Keratinocyte (primary cell): Measurements from ENCODE around the gene MAPK13. TPM values are rescaled to one million over a fixed set of nuclear protein-coding genes. Genes with fewer than 3 reads are reported as not detected.

Experiments used
- DNase-seq: peaks from one replicate; pipeline ENCODE4 v3.0.0-alpha.2; 2011; ENCODE audit warnings: low read depth, missing footprints, low spot score
- FAIRE-seq: peaks from 2 replicates; lab custom pipeline; 2011; peaks lifted over from hg19 to GRCh38; lab: Jason Lieb, UNC
- H2AFZ ChIP-seq: 2 replicates; pipeline ENCODE4 v1.6.0; 2012; ENCODE audit warnings: low read length, control low read depth, inconsistent platforms; ENCODE audit not compliant: control insufficient read depth
- H3K27ac ChIP-seq: 2 replicates; pipeline ENCODE4 v1.5.1; 2011; ENCODE audit warnings: low read length; ENCODE audit not compliant: control insufficient read depth, insufficient read depth
- H3K27me3 ChIP-seq: 3 replicates; pipeline ENCODE4 v1.6.0; 2011; ENCODE audit warnings: low read length; ENCODE audit not compliant: control insufficient read depth, insufficient read depth; ENCODE audit errors: extremely low read depth
- H3K36me3 ChIP-seq, 2 experiments: 2 replicates in 1 of 2; 3 replicates in 1 of 2; pipeline ENCODE4 v1.5.1; 2011; ENCODE audit warnings: low read length in 2 of 2, mild to moderate bottlenecking in 1 of 2; ENCODE audit not compliant: control insufficient read depth in 2 of 2, insufficient read depth in 2 of 2; ENCODE audit errors: extremely low read depth in 1 of 2
- H3K4me1 ChIP-seq: 3 replicates; pipeline ENCODE4 v1.5.1; 2011; ENCODE audit warnings: low read length; ENCODE audit not compliant: control insufficient read depth, insufficient read depth; ENCODE audit errors: extremely low read depth
- H3K4me2 ChIP-seq: 3 replicates; pipeline ENCODE4 v1.6.0; 2011; ENCODE audit warnings: low read depth, low read length; ENCODE audit not compliant: control insufficient read depth, insufficient read depth; ENCODE audit errors: extremely low read depth
- H3K4me3 ChIP-seq, 3 experiments: fragments of 200-600 bp in 1 of 3; sonication (generic) in 1 of 3; 2 replicates in 2 of 3; 3 replicates in 1 of 3; pipeline ENCODE4 v1.5.1; 2011 to 2016; ENCODE audit warnings: low read length in 3 of 3, mild to moderate bottlenecking in 3 of 3, control low read depth in 2 of 3, inconsistent platforms in 1 of 3, low read depth in 1 of 3, mixed read lengths in 1 of 3, mixed run types in 1 of 3, moderate library complexity in 1 of 3; ENCODE audit not compliant: control insufficient read depth in 2 of 3, insufficient read depth in 2 of 3; ENCODE audit errors: extremely low read depth in 1 of 3
- H3K79me2 ChIP-seq: 2 replicates; pipeline ENCODE4 v1.6.0; 2012; ENCODE audit warnings: low read length; ENCODE audit not compliant: control insufficient read depth, insufficient read depth
- H3K9ac ChIP-seq: 3 replicates; pipeline ENCODE4 v1.6.0; 2011; ENCODE audit warnings: low read length; ENCODE audit not compliant: control insufficient read depth, insufficient read depth; ENCODE audit errors: extremely low read depth
- H3K9me1 ChIP-seq: 3 replicates; pipeline ENCODE4 v1.6.0; 2011; ENCODE audit warnings: low read length; ENCODE audit not compliant: control insufficient read depth, insufficient read depth; ENCODE audit errors: extremely low read depth
- H3K9me3 ChIP-seq: 2 replicates; pipeline ENCODE4 v1.5.1; 2012; ENCODE audit warnings: low read depth, low read length; ENCODE audit not compliant: control insufficient read depth
- H4K20me1 ChIP-seq: 3 replicates; pipeline ENCODE4 v1.6.0; 2011; ENCODE audit warnings: low read length; ENCODE audit not compliant: control insufficient read depth, insufficient read depth; ENCODE audit errors: extremely low read depth
- CTCF ChIP-seq, 3 experiments: IDR thresholded peaks in 1 of 3; conservative IDR thresholded peaks in 1 of 3; optimal IDR thresholded peaks in 1 of 3; 2 replicates in 2 of 3; 3 replicates in 1 of 3; pipeline versions ENCODE3 to v1.5.1; 2011; ENCODE audit warnings: low read length in 3 of 3, mild to moderate bottlenecking in 3 of 3, moderate library complexity in 2 of 3, control low read depth in 1 of 3, inconsistent platforms in 1 of 3; ENCODE audit not compliant: insufficient read depth in 2 of 3; ENCODE audit errors: extremely low read depth in 1 of 3
- EZH2 ChIP-seq: IDR thresholded peaks from one replicate; pipeline ENCODE4 v1.6.1; 2012; ENCODE audit warnings: inconsistent platforms, mild to moderate bottlenecking, low read length, moderate library complexity
- dilution Hi-C: fragments of 300-500 bp; cut with MboI; formaldehyde crosslinking; loops from one replicate; pipeline ENCODE4 v1.7.0; 2020; ENCODE audit warnings: low sequenced_read_pairs; ENCODE audit not compliant: extremely low pct_ligation_motif_present
- polyA plus RNA-seq, 5 experiments: library from polyadenylated mRNA; depleted of rRNA in 3 of 5; stranded (reverse) in 3 of 5; stranded (forward) in 1 of 5; unstranded in 1 of 5; fragments of >200 nt; gene quantifications; 1 replicate in 1 of 5; 2 replicates in 3 of 5; 3 replicates in 1 of 5; pipeline versions ENCODE4 v1.2.1 to v1.2.3, GENCODE V29; 2011 to 2012; ENCODE audit warnings: missing spikeins in 2 of 5, low read depth in 1 of 5, low replicate concordance in 1 of 5

Gene MAPK13
- polyA plus RNA-seq, 1 donor (not counting 4 experiments of a cell fraction or from before 2014, with no cell fraction given) = 19.3 TPM

DNA sequence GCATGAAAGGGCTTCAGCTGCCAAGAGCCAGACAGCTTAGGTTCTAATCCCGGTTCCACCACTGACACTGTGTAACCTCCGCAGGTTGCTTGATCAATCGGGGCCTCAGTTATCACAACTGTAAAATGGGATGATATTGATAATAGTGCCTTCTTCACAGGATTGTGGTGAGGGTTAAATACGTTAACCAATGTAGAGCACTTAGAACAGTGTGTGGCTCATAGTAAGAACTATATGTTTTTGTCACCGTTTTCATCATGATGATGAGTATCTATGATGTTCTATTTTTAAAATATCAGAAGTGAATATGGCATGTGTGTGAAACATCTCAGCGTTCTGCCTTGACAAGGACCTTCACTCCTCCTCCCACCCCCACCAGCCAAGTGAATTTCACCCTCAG lies 10.3 kb upstream of the MAPK13 start:
- no peak for DNase-seq
- dilution Hi-C loops = no loop called here
- Histone ChIP-seq H3K36me3 (no peaks in the 10 kb centered on the region), H3K9ac (no peak overlapping the region), H3K9me3 (no peaks in the 10 kb centered on the region), H3K4me3 (no peak overlapping the region), H3K4me2 (no peak overlapping the region), H3K27ac (no peak overlapping the region), H2AFZ (no peak overlapping the region), H3K79me2 (no peaks in the 10 kb centered on the region), H3K27me3 (no peaks in the 10 kb centered on the region), H3K4me1 (peaks cover 12% of the 10 kb centered on the region), H3K9me1 (no peaks in the 10 kb centered on the region), H4K20me1 (no peaks in the 10 kb centered on the region)
- FAIRE-seq = no peak
- TF ChIP-seq EZH2 (no peak), CTCF (optimal IDR thresholded peaks at IDR 0.05 in 1 of 3, IDR thresholded peaks at IDR 0.05 in 1 of 3, conservative IDR thresholded peaks at IDR 0.05 in 1 of 3; ENCODE audit: extremely low read depth in 1 of 3, insufficient read depth in 2 of 3, low read length in 3 of 3) (no peak)

DNA sequence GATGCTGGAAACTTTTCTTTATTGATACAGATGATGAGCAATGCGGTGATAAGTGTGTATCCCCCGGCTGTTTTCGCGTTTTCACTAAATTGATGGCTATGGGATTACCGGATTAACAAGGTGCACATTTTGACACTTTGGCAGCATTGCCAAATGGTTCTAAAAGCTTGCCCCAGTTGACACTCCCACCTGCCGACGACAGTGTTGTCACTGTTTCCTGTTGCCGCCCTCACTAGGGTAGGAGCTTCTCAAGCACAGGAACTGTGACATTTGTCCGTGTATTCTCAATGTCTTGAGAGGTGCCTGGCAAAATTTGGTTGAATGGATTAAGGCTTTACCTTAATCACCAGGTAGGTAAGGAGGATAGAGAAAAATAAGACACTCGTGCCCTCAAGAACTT lies 9.8 kb upstream of the MAPK13 start:
- DNase-seq = no peak
- Histone ChIP-seq H3K4me3 (peak overlapping the region in 1 of 3 experiments; percentile 6), H3K9me1 (no peaks in the 10 kb centered on the region), H3K9me3 (no peaks in the 10 kb centered on the region), H3K27ac (no peak overlapping the region), H3K27me3 (no peaks in the 10 kb centered on the region), H3K4me2 (peak overlapping the region; percentile 67), H3K9ac (no peak overlapping the region), H3K36me3 (no peaks in the 10 kb centered on the region), H3K79me2 (no peaks in the 10 kb centered on the region), H2AFZ (no peak overlapping the region), H4K20me1 (no peaks in the 10 kb centered on the region), H3K4me1 (peaks cover 12% of the 10 kb centered on the region)
- TF ChIP-seq CTCF (optimal IDR thresholded peaks at IDR 0.05 in 1 of 3, IDR thresholded peaks at IDR 0.05 in 1 of 3, conservative IDR thresholded peaks at IDR 0.05 in 1 of 3; ENCODE audit: extremely low read depth in 1 of 3, insufficient read depth in 2 of 3, low read length in 3 of 3) (no peak), EZH2 (no peak)
- dilution Hi-C loops = no loop called here
- no peak for FAIRE-seq
